ENCODE results near the gene ZNF484.
"Not testable (repeated sequence)": the region's sequence is repeated elsewhere in the genome, so short reads cannot be mapped to it uniquely, and the experiment has no call there.

Gene ZNF484

GRCh38 chr9:92882276-92882675 lies 4.4 kb upstream of the ZNF484 start:
- DNase-seq (ENCODE audit: low read depth): no peak
- no peak for TF ChIP-seq CTCF (IDR thresholded peaks at IDR 0.05; ENCODE audit: low read depth, low read length, missing control alignments)
- H3K4me3 ChIP-seq (ENCODE audit: low read depth, low read length): no peak overlapping the region

- no peak overlapping the region for H3K4me3 ChIP-seq (ENCODE audit: low read depth, low read length)
- TF ChIP-seq CTCF (IDR thresholded peaks at IDR 0.05; ENCODE audit: low read depth, low read length, missing control alignments): no peak
- no peak for DNase-seq (ENCODE audit: low read depth)
Observed at GRCh38 chr9:92875373-92875772, 2.5 kb downstream of the ZNF484 start.

GRCh38 chr9:92870289-92870688 lies 7.5 kb downstream of the ZNF484 start:
- no peak for TF ChIP-seq CTCF (IDR thresholded peaks at IDR 0.05; ENCODE audit: low read depth, low read length, missing control alignments)
- no peak for DNase-seq (ENCODE audit: low read depth)

GRCh38 chr9:92866600-92866999 lies 11.2 kb downstream of the ZNF484 start:
- H3K4me3 ChIP-seq (ENCODE audit: low read depth, low read length); DNase-seq (ENCODE audit: low read depth): not testable (repeated sequence)

More at GRCh38 chr9:92870289-92870688, 7.5 kb downstream of the ZNF484 start:
- no peak overlapping the region for H3K4me3 ChIP-seq (ENCODE audit: low read depth, low read length)

- no peak overlapping the region for H3K4me3 ChIP-seq (ENCODE audit: low read depth, low read length)
- no peak for TF ChIP-seq CTCF (IDR thresholded peaks at IDR 0.05; ENCODE audit: low read depth, low read length, missing control alignments)
- no peak for DNase-seq (ENCODE audit: low read depth)
Observed at GRCh38 chr9:92864152-92864551, 13.7 kb downstream of the ZNF484 start.

GRCh38 chr9:92860867-92861266 lies 17.0 kb downstream of the ZNF484 start:
- DNase-seq (ENCODE audit: low read depth): no peak
- no peak for TF ChIP-seq CTCF (IDR thresholded peaks at IDR 0.05; ENCODE audit: low read depth, low read length, missing control alignments)
- H3K4me3 ChIP-seq (ENCODE audit: low read depth, low read length): no peak overlapping the region

GRCh38 chr9:92857236-92857635 lies 20.6 kb downstream of the ZNF484 start:
- TF ChIP-seq CTCF (IDR thresholded peaks at IDR 0.05; ENCODE audit: low read depth, low read length, missing control alignments): no peak
- no peak overlapping the region for H3K4me3 ChIP-seq (ENCODE audit: low read depth, low read length)
- no peak for DNase-seq (ENCODE audit: low read depth)

GRCh38 chr9:92853716-92854115 lies 24.1 kb downstream of the ZNF484 start:
- no peak overlapping the region for H3K4me3 ChIP-seq (ENCODE audit: low read depth, low read length)
- no peak for TF ChIP-seq CTCF (IDR thresholded peaks at IDR 0.05; ENCODE audit: low read depth, low read length, missing control alignments)
- no peak for DNase-seq (ENCODE audit: low read depth)

All from GM12864 (cell line).